Muscle of arm (tissue), 14 donors: Measurements from ENCODE around the gene C1QBP. TPM values are rescaled to one million over a fixed set of nuclear protein-coding genes. Genes with fewer than 3 reads are reported as not detected.
A peak's percentile ranks its signal among the peaks of the same experiment; 100 is the strongest.

Experiments used
- DNase-seq: peaks from one replicate; pipeline ENCODE4 v3.0.0-alpha.2; 2013
- long read RNA-seq, 11 donors: transcript quantifications; one replicate each; lab custom pipeline, GENCODE V29; 2026
- polyA plus RNA-seq, 12 donors: library from polyadenylated mRNA; unstranded; fragments of 120-200 nt; gene quantifications; one replicate each; pipeline ENCODE4 v1.2.1, GENCODE V29; 2013; ENCODE audit not compliant: insufficient read length in 12 of 12

The C1QBP gene, protein sequence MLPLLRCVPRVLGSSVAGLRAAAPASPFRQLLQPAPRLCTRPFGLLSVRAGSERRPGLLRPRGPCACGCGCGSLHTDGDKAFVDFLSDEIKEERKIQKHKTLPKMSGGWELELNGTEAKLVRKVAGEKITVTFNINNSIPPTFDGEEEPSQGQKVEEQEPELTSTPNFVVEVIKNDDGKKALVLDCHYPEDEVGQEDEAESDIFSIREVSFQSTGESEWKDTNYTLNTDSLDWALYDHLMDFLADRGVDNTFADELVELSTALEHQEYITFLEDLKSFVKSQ
- 100 to 1,000 TPM in 10 of 12 donors, 10 to 100 TPM in 1, not detected in 1; 66.1 to 137 (median 117) TPM for polyA plus RNA-seq
- long read RNA-seq, donor 1, transcript C1QBP-201 (6 exons, 1,169 nt) = major isoform, 71 of 96 reads
- long read RNA-seq, donor 1, partial matches to known transcripts = 19 of 96 reads
- long read RNA-seq, donor 1, other reads (novel, unspliced or antisense) = 0 of 96 reads
- long read RNA-seq, donor 2, transcript C1QBP-201 (6 exons, 1,169 nt) = major isoform, 146 of 167 reads
- long read RNA-seq, donor 2, partial matches to known transcripts = 14 of 167 reads
- long read RNA-seq, donor 2, other reads (novel, unspliced or antisense) = 0 of 167 reads
- long read RNA-seq, donor 3, transcript C1QBP-201 (6 exons, 1,169 nt) = major isoform, 35 of 55 reads
- long read RNA-seq, donor 3, partial matches to known transcripts = 18 of 55 reads
- long read RNA-seq, donor 3, other reads (novel, unspliced or antisense) = 0 of 55 reads
- long read RNA-seq, donor 4, transcript C1QBP-201 (6 exons, 1,169 nt) = major isoform, 37 of 56 reads
- long read RNA-seq, donor 4, partial matches to known transcripts = 15 of 56 reads
- long read RNA-seq, donor 4, other reads (novel, unspliced or antisense) = 0 of 56 reads
- long read RNA-seq, donor 5, transcript C1QBP-201 (6 exons, 1,169 nt) = major isoform, 99 of 155 reads
- long read RNA-seq, donor 5, partial matches to known transcripts = 50 of 155 reads
- long read RNA-seq, donor 5, other reads (novel, unspliced or antisense) = 0 of 155 reads
- long read RNA-seq, donor 6, transcript C1QBP-201 (6 exons, 1,169 nt) = major isoform, 50 of 71 reads
- long read RNA-seq, donor 6, partial matches to known transcripts = 19 of 71 reads
- long read RNA-seq, donor 6, other reads (novel, unspliced or antisense) = 0 of 71 reads
- long read RNA-seq, donor 7, transcript C1QBP-201 (6 exons, 1,169 nt) = major isoform, 53 of 67 reads
- long read RNA-seq, donor 7, partial matches to known transcripts = 13 of 67 reads
- long read RNA-seq, donor 7, other reads (novel, unspliced or antisense) = 0 of 67 reads
- long read RNA-seq, donor 8, transcript C1QBP-201 (6 exons, 1,169 nt) = major isoform, 95 of 150 reads
- long read RNA-seq, donor 8, partial matches to known transcripts = 50 of 150 reads
- long read RNA-seq, donor 8, other reads (novel, unspliced or antisense) = 0 of 150 reads
- long read RNA-seq, donor 9, transcript C1QBP-201 (6 exons, 1,169 nt) = major isoform, 56 of 79 reads
- long read RNA-seq, donor 9, partial matches to known transcripts = 19 of 79 reads
- long read RNA-seq, donor 9, other reads (novel, unspliced or antisense) = 0 of 79 reads
- long read RNA-seq, donor 10, transcript C1QBP-201 (6 exons, 1,169 nt) = major isoform, 68 of 97 reads
- long read RNA-seq, donor 10, partial matches to known transcripts = 27 of 97 reads
- long read RNA-seq, donor 10, other reads (novel, unspliced or antisense) = 0 of 97 reads
- long read RNA-seq, donor 11, transcript C1QBP-201 (6 exons, 1,169 nt) = major isoform, 83 of 125 reads
- long read RNA-seq, donor 11, partial matches to known transcripts = 38 of 125 reads
- long read RNA-seq, donor 11, other reads (novel, unspliced or antisense) = 0 of 125 reads

DNA sequence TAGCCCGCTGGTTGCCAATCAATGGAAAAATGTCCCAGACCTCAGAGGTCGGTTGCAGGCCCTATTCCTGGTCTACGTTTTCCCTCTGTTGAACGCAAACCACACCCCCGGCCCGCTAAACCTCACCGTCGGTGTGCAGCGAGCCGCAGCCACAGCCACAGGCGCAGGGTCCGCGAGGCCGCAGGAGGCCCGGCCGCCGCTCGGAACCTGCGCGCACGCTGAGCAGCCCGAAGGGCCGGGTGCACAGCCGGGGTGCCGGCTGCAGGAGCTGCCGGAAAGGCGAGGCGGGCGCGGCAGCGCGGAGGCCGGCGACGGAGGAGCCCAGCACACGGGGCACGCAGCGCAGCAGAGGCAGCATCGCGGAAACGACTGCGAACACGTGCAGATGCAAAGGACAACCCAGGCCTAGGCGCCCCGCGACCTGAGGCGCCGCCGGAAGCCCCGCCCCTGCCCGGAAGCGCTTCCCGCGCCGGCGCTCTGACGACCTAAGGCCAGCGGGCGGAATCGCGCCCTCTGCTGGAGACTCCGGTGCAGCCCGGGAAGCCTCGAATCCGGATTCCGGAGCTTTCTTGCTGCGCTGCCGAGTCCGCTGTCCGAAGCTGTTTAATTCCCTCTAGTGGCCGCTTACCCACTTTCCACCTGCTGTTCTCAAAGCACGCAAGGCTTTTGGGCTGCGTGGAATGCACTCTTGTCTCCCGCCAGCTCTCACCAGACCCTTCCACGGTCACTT, at the start of gene C1QBP:
TSS of gene C1QBP (minus strand) at position 440 of the 730 bp plus-strand sequence. CDS start at position 358, 82 bp downstream.
- DNase-seq = peak; percentile 96

- no peak for DNase-seq
Observed at GRCh38 chr17:5488752-5489151, 49.8 kb upstream of the C1QBP start.

DNA sequence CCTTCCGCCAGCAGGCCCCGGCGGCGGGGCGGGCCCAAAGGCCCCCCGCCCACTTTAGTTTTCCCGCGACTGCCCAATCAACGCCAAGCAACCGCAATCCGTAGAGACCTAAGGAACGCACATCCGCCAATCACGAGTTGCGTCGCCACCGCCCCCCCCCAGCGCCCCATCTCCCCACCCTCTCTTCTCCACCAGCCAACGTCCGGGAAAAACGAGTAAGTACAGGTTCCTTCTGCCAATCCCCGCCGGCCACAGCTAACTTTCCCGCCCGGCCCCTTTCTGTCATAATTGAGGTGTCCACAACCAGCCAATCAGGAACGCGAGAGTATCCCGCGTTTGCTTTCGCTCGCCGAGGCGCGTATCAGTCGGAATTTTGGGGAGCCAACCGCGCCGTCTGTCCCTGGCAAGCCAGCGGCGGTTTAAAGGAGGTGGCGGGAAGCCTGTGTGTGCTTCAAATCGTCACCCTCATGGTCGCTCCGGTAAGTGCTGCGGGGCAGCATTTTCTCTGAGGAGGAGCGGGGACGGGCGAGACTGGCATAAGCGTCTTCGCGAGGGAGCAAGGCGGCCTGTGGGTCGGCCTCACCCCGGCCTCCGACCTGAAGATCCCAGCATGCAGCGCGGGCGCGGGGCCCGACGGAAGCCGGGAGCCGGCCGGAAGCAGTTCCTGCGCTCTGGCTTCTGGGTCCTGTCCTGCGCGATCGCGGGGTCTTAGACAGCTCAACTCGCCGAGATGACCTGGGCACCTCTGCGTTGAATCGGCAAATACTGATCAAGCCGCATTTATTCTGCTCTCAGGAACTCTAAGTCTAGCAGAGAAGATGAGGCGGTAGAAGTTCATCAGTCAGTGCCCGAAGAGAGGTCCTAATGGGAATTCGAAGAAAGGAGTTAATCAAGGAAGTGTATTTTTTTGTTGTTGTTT, 47.5 kb upstream of the C1QBP start, which contains the start of gene MIS12:
TSS of gene MIS12 (plus strand) at position 361 of the 919 bp plus-strand sequence. CDS start 2,297 bp downstream, outside the sequence.
- DNase-seq = peak; percentile 99

DNA sequence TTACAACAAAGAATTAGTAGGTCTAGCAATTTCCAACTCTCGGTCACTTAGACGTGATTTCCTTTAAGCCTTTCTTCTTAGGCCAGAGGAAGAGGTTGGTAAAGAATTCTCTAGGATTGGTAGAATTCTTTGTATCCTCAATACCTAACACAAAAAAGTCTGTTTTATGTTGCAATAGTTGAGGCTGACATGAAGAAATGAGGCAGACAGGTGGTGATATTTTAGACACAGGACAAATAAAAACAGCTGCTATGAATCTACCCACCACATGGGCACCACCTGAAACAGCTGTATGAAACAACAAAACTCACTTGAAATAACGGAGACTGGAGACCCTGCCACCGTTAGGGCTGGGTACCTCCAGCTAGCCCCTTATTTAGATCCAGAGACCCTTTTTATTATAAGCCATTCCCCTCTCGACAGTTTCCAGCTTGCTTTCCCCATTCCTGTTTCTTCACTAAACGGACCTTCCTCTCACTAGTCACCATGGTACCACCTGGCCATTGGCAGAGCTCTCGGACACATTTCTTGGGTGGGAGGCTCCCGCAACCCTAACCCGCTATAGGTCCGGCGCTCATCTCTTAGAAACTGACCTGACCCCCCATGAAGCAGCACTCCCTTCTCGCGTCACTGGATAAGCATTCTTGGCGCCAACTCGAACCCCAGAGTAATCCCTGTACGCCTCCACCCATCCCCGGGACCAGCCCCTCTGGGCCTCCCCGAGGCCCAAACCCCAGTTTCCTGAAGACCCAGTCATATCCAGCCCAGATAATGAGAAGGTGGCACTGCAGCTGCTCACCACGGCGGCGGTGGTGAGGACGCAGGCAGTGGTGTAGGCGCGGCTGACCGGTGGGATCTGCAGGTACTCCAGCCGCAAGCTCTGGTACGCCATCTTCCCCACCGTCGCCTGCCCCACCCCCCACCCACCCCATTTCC, 46.6 kb upstream of the C1QBP start, which contains the start of gene DERL2:
TSS of gene DERL2 (minus strand) at position 909 of the 936 bp plus-strand sequence. CDS start at position 892, 17 bp downstream.
- no peak for DNase-seq

DNA sequence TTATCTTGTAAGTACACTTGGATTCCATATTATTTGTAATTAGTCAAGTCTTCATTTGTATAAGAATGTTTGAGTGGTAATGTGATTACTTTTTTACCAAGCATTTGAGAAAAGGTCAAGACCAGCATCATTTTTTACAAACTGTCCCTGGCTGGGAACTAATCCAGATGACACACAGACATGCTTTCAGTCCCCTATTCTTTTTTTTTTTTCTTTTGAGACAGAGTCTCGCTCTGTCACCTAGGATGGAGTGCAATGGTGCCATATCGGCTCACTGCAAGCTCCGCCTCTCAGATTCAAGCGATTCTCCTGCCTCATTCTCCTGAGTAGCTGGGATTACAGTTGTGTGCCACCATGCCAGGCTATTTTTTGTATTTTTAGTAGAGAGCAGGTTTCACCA, 42.5 kb upstream of the C1QBP start:
- no peak for DNase-seq

- no peak for DNase-seq
Observed at GRCh38 chr17:5480962-5481361, 42.0 kb upstream of the C1QBP start.

- DNase-seq = no peak
Observed at GRCh38 chr17:5478992-5479391, 40.0 kb upstream of the C1QBP start.

DNA sequence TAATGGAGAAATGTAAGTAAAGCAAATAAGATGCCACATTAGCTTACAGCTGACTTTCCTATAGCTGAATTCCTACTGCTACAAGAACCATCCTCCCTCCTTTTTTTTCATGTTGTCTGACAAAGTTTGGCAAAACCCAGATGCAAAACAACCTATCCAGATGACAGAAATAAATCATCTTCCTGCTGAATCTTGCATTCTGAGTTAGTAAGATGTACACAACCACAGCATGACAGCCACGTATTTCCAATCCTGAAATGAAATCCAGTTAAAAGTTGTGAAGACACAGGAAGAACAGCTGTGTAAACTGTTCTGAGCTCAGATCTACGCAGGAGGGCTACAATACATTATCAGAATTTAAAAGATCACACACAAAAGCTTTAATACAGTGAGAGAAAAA, 35.0 kb upstream of the C1QBP start:
- DNase-seq = no peak

DNA sequence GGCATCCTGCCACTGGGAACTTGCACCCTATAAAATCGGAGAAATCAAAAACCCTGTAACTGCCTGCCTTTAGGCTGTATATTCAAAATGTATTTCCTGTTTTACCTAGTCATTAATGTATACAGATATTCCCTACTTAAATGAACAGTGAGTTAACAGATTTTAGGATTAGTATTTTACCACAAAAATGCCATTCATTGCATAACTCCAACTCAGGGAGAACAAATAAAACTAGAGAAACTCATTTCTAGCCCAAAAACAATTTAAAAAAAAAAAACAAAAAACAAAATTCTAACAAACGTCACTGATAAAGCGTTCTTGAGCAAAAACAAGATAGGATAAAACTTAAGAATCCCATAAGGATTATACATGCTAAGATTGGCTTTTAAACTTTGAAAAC, 33.6 kb upstream of the C1QBP start:
- DNase-seq = no peak

DNA sequence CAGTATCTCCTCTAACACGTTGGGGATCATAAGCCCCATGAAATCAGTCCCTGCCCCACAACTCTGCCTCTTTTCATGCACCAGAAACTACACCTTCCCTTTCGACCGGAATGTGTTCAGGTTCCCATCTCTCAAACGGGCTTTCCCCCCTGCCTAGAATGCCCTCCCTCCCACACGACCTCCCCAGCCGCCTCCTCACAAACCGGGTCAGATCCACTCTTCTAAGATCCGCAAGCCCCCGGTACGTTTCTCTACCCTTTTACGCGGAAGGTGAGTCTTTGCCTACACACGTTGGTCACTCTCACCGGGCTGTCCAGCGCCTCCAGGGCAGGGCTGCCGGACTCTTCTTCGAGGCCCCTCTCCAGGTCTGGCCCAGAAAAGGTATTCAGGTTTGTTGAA, 29.1 kb upstream of the C1QBP start:
- DNase-seq = peak; percentile 7

GRCh38 chr17:5467416-5467815, 28.5 kb upstream of the C1QBP start:
- no peak for DNase-seq

GRCh38 chr17:5466295-5466694, 27.3 kb upstream of the C1QBP start:
- no peak for DNase-seq

- DNase-seq = no peak
Observed at GRCh38 chr17:5464717-5465507, 26.0 kb upstream of the C1QBP start.

- DNase-seq = no peak
Observed at GRCh38 chr17:5446786-5447185, 7.8 kb upstream of the C1QBP start.

- no peak for DNase-seq
Observed at GRCh38 chr17:5444209-5444608, 5.3 kb upstream of the C1QBP start.

GRCh38 chr17:5443728-5444127, 4.8 kb upstream of the C1QBP start:
- no peak for DNase-seq

GRCh38 chr17:5439446-5439764, 450 bp upstream of the C1QBP start:
- DNase-seq = no peak
